GM18511 (cell line): ENCODE measurements around the gene GALT.

Experiments used
- ATAC-seq: cut with Tn5 transposase; IDR thresholded peaks from one replicate; pipeline ENCODE4 v1.9.1; 2021; ENCODE audit warnings: mild to moderate bottlenecking, moderate library complexity; ENCODE audit not compliant: unreplicated experiment

GALT gene

GRCh38 chr9:34651321-34651720, 4.8 kb downstream of the GALT start:
- no peak for ATAC-seq

- ATAC-seq: no peak
Measured at GRCh38 chr9:34651876-34652601, 5.6 kb downstream of the GALT start, which contains the start of gene IL11RA. Gene IL11RA (plus strand): TSS chr9:34652185. CDS start chr9:34655218, 3,033 bp downstream.

GRCh38 chr9:34652602-34653000, 6.1 kb downstream of the GALT start:
- no peak for ATAC-seq

- no peak for ATAC-seq
Measured at GRCh38 chr9:34653151-34654072, 6.9 kb downstream of the GALT start.

GRCh38 chr9:34654323-34655051, 8.0 kb downstream of the GALT start:
- no peak for ATAC-seq

- no peak for ATAC-seq
Measured at GRCh38 chr9:34655394-34655793, 8.9 kb downstream of the GALT start.

- ATAC-seq: no peak
Measured at GRCh38 chr9:34656992-34657391, 10.5 kb downstream of the GALT start.

GRCh38 chr9:34658461-34658860, 12.0 kb downstream of the GALT start:
- ATAC-seq: no peak

- no peak for ATAC-seq
Measured at GRCh38 chr9:34659592-34660253, 13.2 kb downstream of the GALT start.

GRCh38 chr9:34662526-34663302, 16.2 kb downstream of the GALT start, which contains the start of gene CCL27:
Gene CCL27 (minus strand): TSS chr9:34662657. CDS start chr9:34662633, 24 bp downstream.
- no peak for ATAC-seq

- ATAC-seq: no peak
Measured at GRCh38 chr9:34663303-34663605, 16.8 kb downstream of the GALT start.

GRCh38 chr9:34664281-34665066, 18.0 kb downstream of the GALT start:
- peak; percentile 59 for ATAC-seq

GRCh38 chr9:34665067-34665380, 18.5 kb downstream of the GALT start:
- ATAC-seq: peak; percentile 34

- peak; percentile 75 for ATAC-seq
Measured at GRCh38 chr9:34665381-34666250, 19.1 kb downstream of the GALT start.

- no peak for ATAC-seq
Measured at GRCh38 chr9:34669809-34670562, 23.5 kb downstream of the GALT start.

GRCh38 chr9:34671307-34671706, 24.8 kb downstream of the GALT start:
- ATAC-seq: no peak

- no peak for ATAC-seq
Measured at GRCh38 chr9:34674440-34674839, 28.0 kb downstream of the GALT start.
